DMS 273 (cell line): ENCODE results near the gene ARGLU1.

Experiments used
- DNase-seq: peaks from one replicate; lab custom pipeline; 2025; ENCODE audit not compliant: unreplicated experiment; lab: John Stamatoyannopoulos, UW

ARGLU1 gene

DNA sequence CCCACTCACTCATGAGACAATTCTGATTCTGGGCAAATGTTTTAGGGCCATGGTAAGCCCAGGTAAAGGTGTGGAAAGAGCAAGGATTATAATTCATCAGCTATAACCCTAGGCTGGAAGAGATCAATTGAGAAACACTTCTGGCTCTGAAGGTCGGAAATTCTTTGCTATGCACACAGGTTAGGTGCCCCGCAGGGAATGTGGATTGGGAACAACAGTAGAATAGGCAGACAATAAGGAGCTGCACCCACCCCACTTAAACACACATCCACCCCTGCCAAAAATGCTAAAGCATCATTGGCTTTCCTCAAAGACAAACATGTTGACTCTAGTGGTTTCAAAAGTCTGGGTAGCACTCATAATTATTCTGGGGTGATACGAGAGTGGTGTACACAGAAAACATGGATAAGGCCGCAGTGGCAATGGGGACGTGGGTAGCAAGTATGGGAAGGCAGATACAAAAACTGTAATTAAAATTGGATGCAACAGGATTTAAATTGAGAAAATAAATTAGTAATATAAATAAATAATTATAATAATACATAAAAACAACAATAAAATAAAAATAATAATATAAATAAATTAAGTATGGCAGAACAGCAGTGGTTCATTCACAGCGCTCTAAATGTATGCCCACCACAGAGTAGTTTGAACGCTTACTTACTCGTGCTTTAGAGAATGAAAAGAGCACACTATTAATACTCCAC is 41.0 kb downstream of the ARGLU1 start:
- DNase-seq = no peak

- no peak for DNase-seq
Observed at GRCh38 chr13:106525865-106526264, 42.1 kb downstream of the ARGLU1 start.

- no peak for DNase-seq
Observed at GRCh38 chr13:106524108-106524507, 43.8 kb downstream of the ARGLU1 start.

DNA sequence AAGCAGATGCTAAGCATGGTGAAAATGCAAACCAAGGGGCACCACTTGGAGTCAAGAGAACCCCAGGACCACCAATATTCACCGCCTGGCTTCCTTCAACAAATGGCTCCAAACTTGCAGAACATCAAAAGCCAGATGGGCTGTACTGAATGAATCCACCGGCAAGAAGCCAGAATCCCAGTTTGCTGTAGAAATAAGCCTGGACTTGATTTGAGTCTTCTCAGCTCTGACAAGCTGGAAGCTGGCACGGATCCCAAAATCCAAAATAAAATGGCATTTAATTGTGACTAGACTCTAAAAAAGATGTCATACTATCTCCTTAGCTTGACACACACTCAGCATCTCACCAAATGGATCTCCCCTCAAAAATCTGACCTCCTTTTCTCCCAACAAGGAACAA is 44.4 kb downstream of the ARGLU1 start:
- DNase-seq = peak; percentile 87

DNA sequence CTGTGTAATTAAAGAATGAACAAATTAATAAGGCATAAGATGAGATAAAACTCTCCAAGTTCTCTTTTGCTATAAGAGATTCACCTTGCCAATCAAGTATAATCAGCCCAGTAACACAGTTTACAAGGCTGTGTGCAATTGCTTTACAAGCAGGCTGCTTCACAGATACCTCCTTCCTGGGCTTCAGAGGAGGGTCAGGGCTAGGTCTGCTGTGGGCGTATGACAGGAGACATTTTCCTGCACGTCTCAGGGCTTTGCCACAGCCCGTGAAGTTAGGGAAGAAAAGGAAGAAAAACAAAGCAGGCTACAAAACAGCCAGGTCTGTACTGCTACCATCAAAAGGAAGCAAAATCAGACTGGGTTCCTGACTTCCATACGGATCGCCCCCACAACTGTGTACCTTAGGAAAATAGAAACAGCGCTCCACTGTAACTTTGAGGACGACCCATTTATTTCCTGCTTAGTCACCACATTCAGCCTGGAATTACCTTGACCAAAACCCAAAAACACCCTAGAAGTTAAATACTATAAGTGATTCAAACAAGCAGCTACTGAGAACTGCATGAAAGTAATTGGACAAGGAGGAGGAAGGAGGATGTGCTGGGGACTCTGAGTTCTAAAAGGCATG is 44.9 kb downstream of the ARGLU1 start:
- no peak for DNase-seq

GRCh38 chr13:106522112-106522705 is 45.7 kb downstream of the ARGLU1 start:
- no peak for DNase-seq

DNA sequence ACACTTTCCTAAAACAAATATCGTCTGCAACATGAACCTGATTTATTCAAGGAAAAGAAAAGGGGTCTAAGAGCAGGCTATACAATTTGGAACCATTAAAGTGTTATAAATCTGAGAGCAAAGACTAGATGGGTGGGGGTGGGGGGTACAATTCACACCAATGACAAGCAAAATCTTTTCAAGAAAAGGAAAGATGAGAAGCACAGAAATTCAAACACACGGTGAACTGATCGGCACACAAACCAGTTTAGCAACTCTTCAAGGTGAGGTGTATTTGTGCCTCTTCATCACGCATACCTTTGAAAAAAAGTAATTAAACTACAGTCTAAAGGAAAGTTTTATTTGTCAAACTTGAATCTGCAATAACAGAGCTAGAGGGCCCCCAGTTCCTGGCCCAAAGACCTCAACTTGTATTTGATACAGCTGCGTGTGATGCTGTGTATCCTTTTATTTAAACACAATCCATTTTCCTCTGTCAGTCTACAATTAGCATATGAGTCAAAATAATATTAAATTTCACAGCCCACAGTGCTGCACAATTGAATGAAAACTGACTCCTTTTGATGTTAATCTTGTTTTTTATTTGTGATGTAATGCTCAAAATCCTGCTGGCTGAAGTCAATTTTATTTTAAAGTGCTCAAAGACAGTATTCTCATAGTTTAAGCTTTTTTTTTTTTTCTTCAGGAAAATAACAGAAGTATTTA is 46.7 kb downstream of the ARGLU1 start:
- DNase-seq = no peak

DNA sequence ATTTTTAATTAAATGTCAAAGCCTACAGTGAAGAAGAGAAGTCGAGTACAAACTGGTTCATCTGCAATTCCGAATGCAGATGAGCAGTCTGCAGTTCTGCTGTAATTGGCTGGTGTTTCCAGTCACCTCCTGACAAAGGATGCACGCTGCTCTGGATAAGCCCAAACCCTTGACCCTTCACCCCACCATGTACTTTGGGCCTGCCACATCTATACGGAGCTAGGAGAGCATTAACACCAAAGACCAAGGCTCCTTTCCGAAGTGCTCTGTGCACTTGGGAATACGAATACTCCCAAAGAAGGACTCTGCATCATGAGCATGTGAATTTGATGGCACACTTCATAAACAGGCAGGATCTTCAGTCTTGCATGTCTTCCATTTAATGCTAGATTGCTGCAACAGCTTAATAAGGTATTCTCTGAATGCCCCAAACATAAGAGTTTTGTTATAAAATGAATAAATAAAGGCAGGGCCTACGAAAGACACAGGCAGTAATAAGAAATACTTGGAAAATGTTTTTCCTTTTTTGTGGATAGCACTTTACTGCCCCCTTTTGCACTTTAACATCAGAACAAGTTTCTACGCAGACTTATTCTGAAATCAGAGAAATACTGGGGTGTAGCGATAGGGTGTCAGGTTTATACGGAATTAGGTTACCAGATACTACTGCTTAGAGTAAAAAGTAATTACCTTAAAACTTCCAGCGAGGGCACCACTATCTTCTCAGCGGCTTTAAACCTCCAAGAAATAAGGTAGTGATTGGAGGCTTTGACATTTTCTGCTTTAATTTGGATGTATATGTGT is 47.5 kb downstream of the ARGLU1 start:
- DNase-seq = peak; percentile 2

DNA sequence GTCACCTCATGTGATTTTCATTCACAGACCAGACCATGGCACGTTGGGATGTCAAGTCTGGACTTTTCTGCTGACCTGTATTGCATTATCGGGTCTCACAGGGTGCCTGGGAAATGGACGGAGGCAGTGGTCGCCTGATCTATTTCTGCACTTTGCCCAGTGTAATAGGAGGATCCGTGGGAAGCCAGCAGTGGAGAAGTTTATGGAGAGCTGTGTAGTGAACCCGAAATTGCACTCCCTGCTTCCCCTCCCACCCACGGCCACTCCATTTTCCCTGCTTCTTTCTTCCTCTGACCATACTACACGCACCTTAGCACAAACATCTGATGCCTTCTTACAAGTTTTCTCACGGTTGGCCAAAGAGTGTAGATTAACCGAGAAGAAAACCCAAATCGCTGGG is 49.4 kb downstream of the ARGLU1 start:
- DNase-seq = no peak

- DNase-seq = no peak
Observed at GRCh38 chr13:106517109-106517847, 50.7 kb downstream of the ARGLU1 start.

DNA sequence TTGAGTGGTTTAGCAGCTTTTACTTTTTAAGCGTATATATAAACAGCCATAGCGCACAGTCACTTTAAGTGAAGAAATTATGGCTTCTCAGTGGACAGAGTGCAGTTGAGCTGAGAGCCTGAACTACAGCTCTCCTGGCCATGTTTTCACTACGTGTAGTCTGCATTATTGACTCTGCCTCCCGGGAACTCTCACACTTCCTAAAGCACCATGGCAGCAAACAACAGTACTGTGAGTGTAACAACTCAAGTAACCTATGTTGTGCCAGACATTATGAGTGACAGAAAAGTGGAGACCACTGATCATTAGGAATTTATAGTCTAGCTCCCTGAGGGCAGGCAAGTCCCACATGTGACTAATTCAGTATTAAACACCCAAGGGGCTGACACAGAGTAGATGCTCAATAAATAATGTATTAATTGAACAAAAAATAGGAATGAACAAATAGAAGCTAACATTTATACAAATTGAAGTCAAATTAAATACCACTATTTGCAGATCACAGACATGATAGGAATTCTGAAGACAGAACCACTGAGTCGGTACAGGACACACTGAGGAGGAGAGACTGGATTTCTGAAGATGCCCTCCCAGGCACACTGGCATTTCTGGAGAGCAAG is 52.2 kb downstream of the ARGLU1 start:
- no peak for DNase-seq

- no peak for DNase-seq
Observed at GRCh38 chr13:106514928-106515634, 52.9 kb downstream of the ARGLU1 start.

GRCh38 chr13:106513025-106513983 is 54.6 kb downstream of the ARGLU1 start:
- no peak for DNase-seq

DNA sequence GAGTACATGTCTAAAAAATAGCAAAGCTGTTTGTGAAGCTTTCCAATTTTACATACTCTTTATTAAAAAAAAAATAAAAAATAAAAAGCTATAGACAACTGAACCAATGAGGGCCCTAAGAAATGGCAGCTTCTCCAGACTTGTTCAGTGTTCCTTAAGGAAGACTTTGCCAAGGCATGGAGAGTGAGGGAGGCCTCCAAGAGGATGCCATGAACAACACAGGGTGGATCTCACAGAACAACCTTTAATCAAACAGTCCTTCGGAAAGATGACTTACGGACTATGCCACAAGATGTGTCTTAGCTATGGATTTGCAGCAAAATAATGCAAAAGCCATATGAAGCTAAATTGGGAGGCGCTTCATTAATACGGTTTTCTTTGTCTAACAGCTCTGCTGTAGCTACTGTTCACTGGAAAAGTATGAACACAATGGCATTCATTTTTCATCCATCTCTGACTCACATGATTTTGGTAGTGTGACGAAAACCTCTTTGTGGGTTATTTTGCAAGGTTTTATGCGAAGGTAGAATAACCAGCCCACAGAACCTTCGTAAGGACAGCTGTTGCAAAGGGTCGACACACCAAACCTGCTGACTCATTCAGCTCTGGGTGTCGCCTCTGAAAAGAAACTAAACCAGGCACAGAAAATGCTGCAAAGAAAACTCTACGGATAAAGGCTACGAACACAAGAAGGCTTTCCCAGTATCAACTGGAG is 60.2 kb downstream of the ARGLU1 start:
- peak; percentile 9 for DNase-seq

DNA sequence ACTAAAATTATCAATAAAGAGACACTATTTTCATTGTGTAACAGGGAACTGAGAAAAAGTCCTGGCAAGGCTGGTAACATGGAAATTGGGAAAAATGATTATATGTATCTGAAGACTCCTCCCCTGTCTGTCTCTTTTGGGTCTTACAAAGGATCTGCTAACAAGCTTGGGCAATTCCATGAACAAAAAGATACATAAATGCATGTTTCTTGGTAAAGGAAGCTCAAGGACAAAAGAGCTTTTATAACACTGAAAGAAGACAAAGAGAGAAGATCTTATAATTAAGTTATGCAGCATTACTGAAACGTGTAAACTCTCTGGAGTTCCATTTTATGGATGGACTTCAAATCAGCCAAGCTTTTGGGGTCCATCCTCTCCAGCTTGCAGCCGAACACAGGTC is 61.7 kb downstream of the ARGLU1 start:
- DNase-seq = no peak

GRCh38 chr13:106505732-106506131 is 62.2 kb downstream of the ARGLU1 start:
- no peak for DNase-seq

GRCh38 chr13:106505295-106505694 is 62.6 kb downstream of the ARGLU1 start:
- no peak for DNase-seq
